HepG2 (cell line): Measurements from ENCODE around the gene GMPPA. TPM values are rescaled to one million over a fixed set of nuclear protein-coding genes. Genes with fewer than 3 reads are reported as not detected.

Experiments used
- CERS6 ChIP-seq: sonication (generic); formaldehyde crosslinking; IDR thresholded peaks from 2 replicates; pipeline ENCODE4 v1.5.0; 2020; ENCODE audit warnings: missing genetic modification reagents
- DDIT3 ChIP-seq: sonication (generic); formaldehyde crosslinking; IDR thresholded peaks from 2 replicates; pipeline ENCODE4 v1.4.0; 2020; ENCODE audit warnings: mild to moderate bottlenecking, missing genetic modification reagents
- GFI1 ChIP-seq: sonication (generic); formaldehyde crosslinking; IDR thresholded peaks from 2 replicates; pipeline ENCODE4 v1.5.0; 2020; ENCODE audit warnings: missing genetic modification reagents, mild to moderate bottlenecking, borderline replicate concordance
- GPN1 ChIP-seq: sonication (generic); formaldehyde crosslinking; IDR thresholded peaks from 2 replicates; pipeline ENCODE4 v1.5.1; 2020; ENCODE audit warnings: missing genetic modification reagents, borderline replicate concordance
- HOXA9 ChIP-seq: sonication (generic); formaldehyde crosslinking; IDR thresholded peaks from 2 replicates; pipeline ENCODE4 v1.8.1; 2022; ENCODE audit warnings: missing genetic modification reagents, mild to moderate bottlenecking, moderate library complexity, borderline replicate concordance
- MAX ChIP-seq: IDR thresholded peaks from 2 replicates; pipeline ENCODE4 v1.6.1; 2012; ENCODE audit warnings: inconsistent platforms
- NAIF1 ChIP-seq: sonication (generic); formaldehyde crosslinking; IDR thresholded peaks from 2 replicates; pipeline ENCODE4 v1.5.0; 2020; ENCODE audit warnings: mild to moderate bottlenecking, missing genetic modification reagents, borderline replicate concordance
- NFKB2 ChIP-seq: sonication (generic); formaldehyde crosslinking; IDR thresholded peaks from 2 replicates; pipeline ENCODE4 v1.4.0; 2020; ENCODE audit warnings: missing genetic modification reagents, borderline replicate concordance
- NR2F1 ChIP-seq, 2 experiments: fragments of 450-650 bp in 1 of 2; formaldehyde crosslinking in 1 of 2; IDR thresholded peaks; 2 replicates each; pipeline versions ENCODE4 v1.5.0 to v1.6.1; 2016 to 2020; ENCODE audit warnings: mild to moderate bottlenecking in 1 of 2, missing compliant biosample characterization in 1 of 2, missing genetic modification reagents in 1 of 2, moderate library complexity in 1 of 2
- SAP130 ChIP-seq: IDR thresholded peaks from 2 replicates; pipeline ENCODE4 v1.6.1; 2016; ENCODE audit warnings: low read depth
- U2AF1 ChIP-seq: fragments of 200-400 bp; formaldehyde crosslinking; optimal IDR thresholded peaks from 2 replicates; pipeline ENCODE3; 2017; ENCODE audit warnings: mild to moderate bottlenecking, low read depth, low read length
- ZBTB33 ChIP-seq: sonication (generic); formaldehyde crosslinking; IDR thresholded peaks from 2 replicates; pipeline ENCODE4 v1.4.0; 2020; ENCODE audit warnings: missing genetic modification reagents
- ZNF337 ChIP-seq: sonication (generic); formaldehyde crosslinking; IDR thresholded peaks from 2 replicates; pipeline ENCODE4 v1.5.1; 2020; ENCODE audit warnings: missing genetic modification reagents, low read depth, mild to moderate bottlenecking, borderline replicate concordance
- ZNF746 ChIP-seq: sonication (generic); formaldehyde crosslinking; IDR thresholded peaks from 2 replicates; pipeline ENCODE4 v1.8.0; 2022; ENCODE audit warnings: mild to moderate bottlenecking, missing genetic modification reagents
- polyA plus RNA-seq, 8 experiments: library from polyadenylated mRNA; depleted of rRNA in 3 of 8; stranded (reverse) in 7 of 8; unstranded in 1 of 8; fragments of >200 nt; fragmentation: Illumina TruSeq in 4 of 8; extraction: Trizol in 4 of 8; gene quantifications; 2 replicates each; pipeline versions ENCODE4 v1.2.1 to v1.2.3, GENCODE V29; 2011 to 2016; ENCODE audit warnings: low read depth in 4 of 8, missing spikeins in 1 of 8, mixed read lengths in 1 of 8; ENCODE audit not compliant: insufficient read depth in 1 of 8
- total RNA-seq, 5 experiments: library from RNA; depleted of rRNA; stranded (reverse); fragments of >200 nt; fragmentation: Illumina TruSeq; extraction: Trizol; gene quantifications; 2 replicates each; pipeline ENCODE4 v1.2.3, GENCODE V29; 2016; ENCODE audit warnings: low read depth in 1 of 5
- TF ChIP-seq, protein P1 (sequence below): sonication (generic); formaldehyde crosslinking; IDR thresholded peaks from 2 replicates; pipeline ENCODE4 v1.9.0; 2021; ENCODE audit warnings: missing genetic modification reagents, borderline replicate concordance
- TF ChIP-seq, protein P2 (sequence below): sonication (generic); formaldehyde crosslinking; IDR thresholded peaks from 2 replicates; pipeline ENCODE4 v1.4.0; 2020; ENCODE audit warnings: mild to moderate bottlenecking, missing genetic modification reagents
- TF ChIP-seq, protein P3 (sequence below): sonication (generic); formaldehyde crosslinking; IDR thresholded peaks from 2 replicates; pipeline ENCODE4 v1.4.0; 2020; ENCODE audit warnings: missing genetic modification reagents, borderline replicate concordance

Gene GMPPA
- total and polyA plus RNA-seq, 2 of the 13 experiments (the other 11 are each of a cell fraction or from before 2014, with no cell fraction given) = 81.1 to 106 TPM

- peak; percentile 58; the same call in 1 of the 2 replicates for TF ChIP-seq GPN1 (CRISPR knock-in tag)
- no peak for TF ChIP-seq CERS6 (CRISPR knock-in tag)
- TF ChIP-seq, protein P1, sequence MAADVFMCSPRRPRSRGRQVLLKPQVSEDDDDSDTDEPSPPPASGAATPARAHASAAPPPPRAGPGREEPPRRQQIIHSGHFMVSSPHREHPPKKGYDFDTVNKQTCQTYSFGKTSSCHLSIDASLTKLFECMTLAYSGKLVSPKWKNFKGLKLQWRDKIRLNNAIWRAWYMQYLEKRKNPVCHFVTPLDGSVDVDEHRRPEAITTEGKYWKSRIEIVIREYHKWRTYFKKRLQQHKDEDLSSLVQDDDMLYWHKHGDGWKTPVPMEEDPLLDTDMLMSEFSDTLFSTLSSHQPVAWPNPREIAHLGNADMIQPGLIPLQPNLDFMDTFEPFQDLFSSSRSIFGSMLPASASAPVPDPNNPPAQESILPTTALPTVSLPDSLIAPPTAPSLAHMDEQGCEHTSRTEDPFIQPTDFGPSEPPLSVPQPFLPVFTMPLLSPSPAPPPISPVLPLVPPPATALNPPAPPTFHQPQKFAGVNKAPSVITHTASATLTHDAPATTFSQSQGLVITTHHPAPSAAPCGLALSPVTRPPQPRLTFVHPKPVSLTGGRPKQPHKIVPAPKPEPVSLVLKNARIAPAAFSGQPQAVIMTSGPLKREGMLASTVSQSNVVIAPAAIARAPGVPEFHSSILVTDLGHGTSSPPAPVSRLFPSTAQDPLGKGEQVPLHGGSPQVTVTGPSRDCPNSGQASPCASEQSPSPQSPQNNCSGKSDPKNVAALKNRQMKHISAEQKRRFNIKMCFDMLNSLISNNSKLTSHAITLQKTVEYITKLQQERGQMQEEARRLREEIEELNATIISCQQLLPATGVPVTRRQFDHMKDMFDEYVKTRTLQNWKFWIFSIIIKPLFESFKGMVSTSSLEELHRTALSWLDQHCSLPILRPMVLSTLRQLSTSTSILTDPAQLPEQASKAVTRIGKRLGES (CRISPR knock-in tag) = no peak
- no peak for TF ChIP-seq NR2F1 (CRISPR knock-in tag; IDR thresholded peaks at IDR 0.05)
- TF ChIP-seq, protein P2, sequence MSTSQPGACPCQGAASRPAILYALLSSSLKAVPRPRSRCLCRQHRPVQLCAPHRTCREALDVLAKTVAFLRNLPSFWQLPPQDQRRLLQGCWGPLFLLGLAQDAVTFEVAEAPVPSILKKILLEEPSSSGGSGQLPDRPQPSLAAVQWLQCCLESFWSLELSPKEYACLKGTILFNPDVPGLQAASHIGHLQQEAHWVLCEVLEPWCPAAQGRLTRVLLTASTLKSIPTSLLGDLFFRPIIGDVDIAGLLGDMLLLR = peak; percentile 44; the same call in 1 of the 2 replicates
- TF ChIP-seq NFKB2 (CRISPR knock-in tag) = no peak
- no peak; the same call in 1 of the 2 replicates for TF ChIP-seq MAX
- no peak for TF ChIP-seq ZBTB33
- TF ChIP-seq U2AF1 = no peak
- TF ChIP-seq DDIT3 (CRISPR knock-in tag) = 0 out of 2 replicates have a peak, but pooled peaks have one; percentile 44
- peak; percentile 16; the same call in 1 of the 2 replicates for TF ChIP-seq ZNF337 (CRISPR knock-in tag)
- no peak for TF ChIP-seq NAIF1 (CRISPR knock-in tag)
- TF ChIP-seq ZNF746 (CRISPR knock-in tag) = no peak
- TF ChIP-seq GFI1 (CRISPR knock-in tag) = no peak
- peak; percentile 66; the same call in 1 of the 2 replicates for TF ChIP-seq HOXA9
- TF ChIP-seq, protein P3, sequence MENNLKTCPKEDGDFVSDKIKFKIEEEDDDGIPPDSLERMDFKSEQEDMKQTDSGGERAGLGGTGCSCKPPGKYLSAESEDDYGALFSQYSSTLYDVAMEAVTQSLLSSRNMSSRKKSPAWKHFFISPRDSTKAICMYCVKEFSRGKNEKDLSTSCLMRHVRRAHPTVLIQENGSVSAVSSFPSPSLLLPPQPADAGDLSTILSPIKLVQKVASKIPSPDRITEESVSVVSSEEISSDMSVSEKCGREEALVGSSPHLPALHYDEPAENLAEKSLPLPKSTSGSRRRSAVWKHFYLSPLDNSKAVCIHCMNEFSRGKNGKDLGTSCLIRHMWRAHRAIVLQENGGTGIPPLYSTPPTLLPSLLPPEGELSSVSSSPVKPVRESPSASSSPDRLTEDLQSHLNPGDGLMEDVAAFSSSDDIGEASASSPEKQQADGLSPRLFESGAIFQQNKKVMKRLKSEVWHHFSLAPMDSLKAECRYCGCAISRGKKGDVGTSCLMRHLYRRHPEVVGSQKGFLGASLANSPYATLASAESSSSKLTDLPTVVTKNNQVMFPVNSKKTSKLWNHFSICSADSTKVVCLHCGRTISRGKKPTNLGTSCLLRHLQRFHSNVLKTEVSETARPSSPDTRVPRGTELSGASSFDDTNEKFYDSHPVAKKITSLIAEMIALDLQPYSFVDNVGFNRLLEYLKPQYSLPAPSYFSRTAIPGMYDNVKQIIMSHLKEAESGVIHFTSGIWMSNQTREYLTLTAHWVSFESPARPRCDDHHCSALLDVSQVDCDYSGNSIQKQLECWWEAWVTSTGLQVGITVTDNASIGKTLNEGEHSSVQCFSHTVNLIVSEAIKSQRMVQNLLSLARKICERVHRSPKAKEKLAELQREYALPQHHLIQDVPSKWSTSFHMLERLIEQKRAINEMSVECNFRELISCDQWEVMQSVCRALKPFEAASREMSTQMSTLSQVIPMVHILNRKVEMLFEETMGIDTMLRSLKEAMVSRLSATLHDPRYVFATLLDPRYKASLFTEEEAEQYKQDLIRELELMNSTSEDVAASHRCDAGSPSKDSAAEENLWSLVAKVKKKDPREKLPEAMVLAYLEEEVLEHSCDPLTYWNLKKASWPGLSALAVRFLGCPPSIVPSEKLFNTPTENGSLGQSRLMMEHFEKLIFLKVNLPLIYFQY (CRISPR knock-in tag) = peak; percentile 61; the same call in 1 of the 2 replicates
- peak; percentile 51 for TF ChIP-seq SAP130
Measured at GRCh38 chr2:219542931-219543595, 44.4 kb downstream of the GMPPA start (continued).
